HuH-7 (cell line): ENCODE data around the gene TUSC2.
A peak's percentile ranks its signal among the peaks of the same experiment; 100 is the strongest.
"Not testable (repeated sequence)": the region's sequence is repeated elsewhere in the genome, so short reads cannot be mapped to it uniquely, and the experiment has no call there.

ENCODE experiments used
- DNase-seq: peaks from one replicate; pipeline ENCODE4 v3.0.0; 2011; ENCODE audit warnings: low spot score

TUSC2 gene

DNA sequence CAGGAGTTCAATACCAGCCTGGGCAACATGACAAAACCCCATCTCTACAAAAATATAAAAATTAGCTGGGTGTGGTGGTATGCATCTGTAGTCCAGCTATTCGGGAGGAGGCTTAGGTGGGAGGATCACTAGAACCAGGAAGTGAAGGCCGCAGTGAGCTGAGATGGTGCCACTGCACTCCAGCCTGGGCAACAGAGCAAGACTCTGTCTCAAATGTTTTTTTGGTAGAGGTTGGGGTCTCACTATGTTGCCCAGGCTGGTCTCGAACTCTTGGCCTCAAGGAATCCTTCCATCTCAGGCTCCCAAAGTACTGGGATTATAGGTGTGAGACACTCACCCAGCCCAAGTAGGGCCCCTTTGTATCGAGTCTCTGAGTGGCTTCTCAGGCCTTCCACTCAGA, 33.9 kb downstream of the TUSC2 start:
- no peak for DNase-seq

DNA sequence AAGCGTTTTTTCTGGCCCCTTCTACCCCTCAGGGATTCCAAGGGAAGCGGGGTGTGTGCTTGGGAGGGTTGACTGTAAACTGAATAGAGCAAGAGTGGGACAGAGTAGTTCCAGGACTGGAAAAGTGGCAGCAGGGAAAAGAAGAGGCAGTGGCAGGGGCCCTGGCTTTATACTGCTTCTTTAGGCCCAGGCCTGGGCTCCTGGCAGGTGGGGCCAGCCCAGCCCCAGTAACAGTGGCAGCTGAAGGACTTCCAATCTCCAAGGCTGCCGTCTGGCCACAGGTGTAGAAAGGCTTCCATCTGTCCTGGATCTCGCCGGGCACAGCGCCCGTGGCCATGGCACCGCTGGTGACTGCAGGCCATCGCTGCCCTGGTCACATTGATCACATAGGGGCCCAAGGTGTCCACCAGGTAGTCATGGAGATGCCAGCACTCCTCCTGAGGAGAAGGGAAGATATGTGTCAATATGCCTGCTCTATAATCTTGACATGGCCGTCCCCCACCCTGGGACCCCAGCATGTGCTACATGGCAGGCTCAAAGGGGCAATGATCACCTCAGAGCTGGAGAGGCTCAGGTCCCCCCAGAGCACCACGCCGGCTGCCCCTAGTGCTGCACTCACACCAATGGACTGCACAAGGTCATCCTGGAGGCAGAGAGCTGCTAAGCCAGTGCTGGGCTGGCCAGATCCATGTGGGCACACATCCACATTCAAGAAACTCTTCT, 34.8 kb downstream of the TUSC2 start:
- no peak for DNase-seq

DNA sequence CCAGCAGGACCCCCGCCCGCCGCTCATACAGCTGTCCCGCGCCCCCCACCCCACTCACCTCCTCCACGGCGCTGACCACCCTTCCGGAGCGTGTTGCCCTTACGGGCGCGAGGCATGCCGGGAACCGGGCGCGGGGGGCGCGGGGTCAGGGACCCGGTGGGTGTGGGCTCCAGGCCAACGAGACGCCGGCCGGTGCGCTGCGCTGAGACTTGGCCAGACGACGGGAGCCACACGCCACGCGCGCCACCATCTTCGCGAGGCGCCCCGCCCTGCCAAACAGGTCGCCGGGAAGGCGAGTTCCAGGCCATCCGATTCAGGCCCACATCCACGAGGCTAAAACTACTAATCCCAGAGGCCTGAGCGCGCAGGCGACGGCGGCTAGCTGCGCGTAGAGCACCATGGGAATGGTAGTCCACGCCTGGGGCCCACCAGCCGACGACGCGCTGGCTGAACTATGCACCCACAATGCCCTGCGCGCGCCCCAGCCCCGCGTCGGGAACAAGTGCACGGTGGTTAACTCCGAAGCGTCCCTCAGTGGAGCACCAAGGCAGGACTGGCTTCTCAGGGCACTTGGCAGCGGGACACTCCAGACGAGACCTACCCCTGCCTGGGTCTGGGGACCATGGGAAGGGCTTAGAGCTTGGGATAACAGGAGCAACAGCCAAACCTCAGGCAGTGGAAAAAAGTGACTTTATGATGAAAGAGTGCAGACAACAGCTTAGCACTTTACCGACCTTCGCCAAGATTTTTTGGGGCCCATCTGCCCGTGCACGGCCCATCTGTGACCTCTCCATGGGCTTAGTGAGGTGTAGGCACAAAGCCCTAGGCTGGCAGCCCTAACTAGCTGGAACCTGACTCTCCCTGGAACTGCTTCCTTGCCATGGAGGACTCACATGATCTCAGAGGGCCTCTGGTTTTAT, 35.6 kb downstream of the TUSC2 start, which contains the start of gene IFRD2:
Gene IFRD2 (minus strand): TSS at position 271 of the 920 bp plus-strand sequence. CDS start 155 bp downstream, at position 116.
- peak; percentile 94 for DNase-seq

DNA sequence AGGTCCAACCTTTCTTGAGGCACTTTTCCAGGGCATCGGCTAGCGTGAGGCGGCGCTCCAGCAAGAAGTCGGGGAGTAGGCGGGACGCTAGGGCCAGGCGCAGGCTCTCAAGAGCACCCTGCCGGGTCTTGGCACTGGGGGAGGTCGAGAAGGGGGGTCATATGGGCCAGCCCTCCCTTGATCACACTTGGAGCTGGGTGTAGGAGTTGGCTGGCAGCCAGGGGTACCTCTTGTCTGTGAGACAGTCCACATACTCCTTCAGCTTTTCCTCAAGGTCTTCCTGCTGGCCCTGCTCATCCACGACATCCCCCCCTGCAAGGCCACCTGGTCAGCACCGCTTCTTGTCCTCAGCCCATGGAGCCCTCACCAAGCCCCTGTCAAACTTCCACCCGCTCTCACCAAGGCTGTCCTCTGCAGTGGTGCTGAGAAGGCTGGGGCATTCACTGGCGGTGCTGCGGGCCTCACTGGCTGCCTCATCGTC, 37.8 kb downstream of the TUSC2 start:
- no peak for DNase-seq

DNA sequence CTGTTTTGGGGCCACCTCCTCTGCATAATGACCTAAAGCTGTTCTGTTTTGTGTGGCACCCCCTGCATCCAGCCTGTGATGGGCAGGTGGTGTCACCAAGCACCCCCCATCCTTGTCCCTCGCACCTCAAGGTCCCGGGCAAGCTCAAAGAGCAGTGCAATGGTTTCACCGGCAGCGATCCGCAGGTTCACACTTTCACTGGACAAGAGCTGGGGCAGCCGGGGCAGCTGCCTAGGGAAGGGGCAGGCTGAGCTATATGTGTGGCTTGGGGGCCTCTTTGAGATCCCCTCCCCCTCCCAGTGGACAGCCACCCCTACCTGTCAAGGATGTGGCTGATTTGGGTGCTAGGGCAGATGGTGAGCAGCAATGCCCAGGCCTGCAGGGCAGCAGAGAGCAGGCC, 38.9 kb downstream of the TUSC2 start:
- no peak for DNase-seq

DNA sequence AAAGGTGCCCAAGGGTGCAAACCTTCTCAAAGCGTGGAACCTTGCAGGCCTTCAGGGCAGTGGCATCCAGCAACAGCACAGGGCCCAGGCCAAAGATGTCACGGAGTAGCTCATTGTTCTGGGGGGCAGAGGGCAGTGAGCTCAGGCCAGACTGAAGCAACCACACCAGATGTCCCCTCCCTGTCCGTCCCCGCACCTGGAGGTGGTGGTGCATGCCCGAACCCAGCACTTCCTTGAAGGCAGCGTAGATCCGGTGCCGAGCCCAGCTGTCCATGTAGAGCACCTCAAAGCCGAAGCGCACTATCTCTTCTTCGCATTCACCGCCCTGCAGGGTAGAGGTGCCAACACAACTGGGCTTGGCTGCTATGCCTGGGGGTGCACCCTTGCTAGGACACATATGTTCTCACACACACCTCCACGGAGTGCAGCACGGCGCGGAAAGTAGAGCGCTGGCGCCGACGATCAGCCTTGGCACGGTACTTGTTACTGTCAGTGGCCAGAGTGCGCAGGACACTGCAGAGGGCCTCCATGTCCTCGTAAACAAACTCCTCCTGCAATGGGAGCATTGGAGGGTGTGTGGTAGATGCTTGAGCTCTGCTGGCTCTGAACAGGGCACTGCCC, 39.5 kb downstream of the TUSC2 start:
- DNase-seq: no peak

DNA sequence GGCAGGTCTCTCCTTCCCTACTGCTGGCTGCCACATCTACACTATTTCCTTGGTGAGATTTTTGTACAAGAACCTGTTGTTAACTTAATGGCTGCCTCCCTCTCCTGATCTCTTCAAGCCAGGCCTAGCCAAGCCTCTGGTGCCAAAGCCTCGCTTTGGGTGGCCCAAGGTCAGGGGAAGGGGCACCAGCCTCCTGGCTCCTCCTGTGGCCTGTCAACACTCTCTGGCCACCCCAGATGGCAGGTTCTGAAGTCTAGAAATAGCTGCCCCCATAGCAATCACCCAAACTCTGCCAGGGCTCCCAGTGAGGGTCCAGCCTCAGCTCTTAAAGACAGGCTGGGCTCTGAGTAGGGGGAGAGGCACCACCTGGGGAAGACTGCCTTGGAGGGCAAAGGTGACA, 40.8 kb downstream of the TUSC2 start:
- DNase-seq: no peak

DNA sequence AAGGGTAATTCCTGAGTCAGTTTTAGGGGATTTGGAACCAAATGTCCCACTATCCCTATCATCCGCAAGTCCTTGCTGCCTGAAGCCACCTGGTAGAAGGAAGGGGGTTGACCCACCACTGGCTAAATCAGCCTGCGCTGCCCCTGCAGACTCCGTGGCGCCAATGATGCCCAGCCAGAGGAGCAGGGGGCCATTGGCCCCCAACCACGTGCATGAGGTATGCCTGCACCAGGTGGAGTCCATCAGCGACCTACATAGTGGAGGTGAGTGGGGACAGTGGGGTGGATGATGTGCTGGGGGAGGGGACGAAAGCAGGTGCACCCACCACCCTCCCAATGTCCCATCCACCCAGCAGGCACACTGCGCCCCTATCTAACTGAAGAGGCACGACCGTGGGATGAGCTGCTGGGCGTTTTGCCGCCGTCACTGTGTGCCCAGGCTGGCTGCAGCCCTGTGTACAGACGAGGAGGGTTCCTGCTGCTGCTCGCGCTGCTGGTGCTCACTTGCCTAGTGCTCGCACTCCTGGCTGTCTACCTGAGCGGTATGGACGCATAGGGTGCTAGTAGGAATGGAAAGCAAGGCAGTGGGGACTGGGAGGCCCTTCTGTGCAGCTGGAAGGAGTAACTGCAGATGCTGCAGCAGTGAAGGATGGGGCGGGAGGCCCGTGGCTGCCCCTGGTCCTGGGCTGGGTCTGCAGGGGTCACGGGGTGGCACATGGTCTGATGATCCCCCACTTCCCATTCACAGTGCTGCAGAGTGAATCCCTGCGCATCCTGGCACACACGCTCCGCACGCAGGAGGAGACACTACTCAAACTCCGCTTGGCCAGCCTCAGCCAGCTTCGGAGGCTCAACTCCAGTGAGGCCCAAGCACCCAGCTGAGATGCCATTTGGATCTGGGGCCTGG, 41.4 kb downstream of the TUSC2 start:
- DNase-seq: no peak

DNA sequence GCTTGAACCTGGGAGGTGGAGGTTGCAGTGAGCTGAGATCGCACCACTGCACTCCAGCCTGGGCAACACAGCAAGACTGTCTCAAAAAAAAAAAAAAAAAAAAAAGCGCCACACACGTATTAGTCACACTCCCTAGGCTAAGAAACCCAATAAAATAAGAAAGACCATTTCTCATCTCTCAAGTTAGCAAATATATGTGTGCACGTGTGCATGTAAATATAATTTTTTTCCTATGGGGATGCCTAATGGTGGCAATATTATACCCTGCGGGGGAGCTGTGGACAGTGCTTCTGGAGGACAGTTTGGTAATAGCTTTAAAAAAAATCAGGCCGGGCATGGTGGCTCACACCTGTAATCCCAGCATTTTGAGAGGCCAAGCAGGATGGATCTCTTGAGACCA, 43.9 kb downstream of the TUSC2 start:
- DNase-seq: not testable (repeated sequence)

DNA sequence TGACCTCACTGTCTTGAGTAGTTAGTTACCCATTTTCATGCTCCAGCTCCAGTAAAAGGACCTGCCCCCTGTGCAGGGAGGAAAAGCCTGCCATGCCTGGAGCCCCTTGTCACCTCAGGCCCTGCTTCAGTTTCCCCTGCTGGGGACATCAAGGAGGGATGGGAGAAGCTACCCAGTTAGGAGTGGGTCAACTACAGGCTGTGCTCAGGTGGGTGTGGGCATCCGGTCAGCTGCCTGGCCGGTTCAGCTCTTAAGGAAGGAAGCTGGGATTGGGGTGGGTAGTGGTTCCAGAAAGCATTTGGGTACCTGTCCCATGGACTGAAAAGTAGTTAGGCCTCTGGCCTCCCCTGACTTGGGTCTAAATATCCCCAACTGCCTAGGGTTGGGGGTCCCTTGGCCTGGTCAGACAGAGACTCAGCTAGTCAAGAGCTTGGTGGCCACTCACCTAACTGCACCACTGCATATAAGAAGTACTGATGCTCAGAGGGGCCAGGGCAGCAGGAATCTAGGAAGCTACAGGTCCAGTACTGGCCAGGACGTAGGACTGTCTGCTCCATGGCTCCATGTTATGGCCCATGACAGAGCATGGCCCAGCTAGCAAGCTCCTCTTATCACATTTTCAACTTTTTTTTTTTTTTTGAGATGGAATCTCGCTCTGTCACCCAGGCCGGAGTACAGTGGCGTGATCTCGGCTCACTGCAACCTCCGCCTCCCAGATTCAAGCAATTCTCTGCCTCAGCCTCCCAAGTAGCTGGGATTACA, 48.6 kb downstream of the TUSC2 start:
- no peak for DNase-seq

DNA sequence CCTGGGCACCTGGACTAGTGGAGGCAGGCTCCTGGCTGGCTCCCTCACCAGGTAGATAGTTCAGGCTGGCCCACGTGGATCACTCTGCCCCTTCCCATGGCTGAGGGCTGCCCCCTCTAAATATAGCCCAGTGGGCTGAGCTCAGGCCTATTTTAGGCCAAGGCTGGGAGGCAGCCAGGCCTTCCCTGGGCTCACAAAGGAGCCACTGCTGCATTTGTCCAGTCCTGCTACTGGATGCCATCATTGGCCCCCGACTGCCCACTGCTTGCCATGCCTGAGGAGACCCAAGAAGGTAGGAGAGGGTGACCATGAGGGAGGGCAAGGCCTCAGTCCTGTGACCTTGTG, 49.2 kb downstream of the TUSC2 start, which contains the start of gene LSMEM2:
Gene LSMEM2 (plus strand): TSS at position 208 of the 345 bp plus-strand sequence. CDS start 27 bp downstream, at position 235.
- no peak for DNase-seq

DNA sequence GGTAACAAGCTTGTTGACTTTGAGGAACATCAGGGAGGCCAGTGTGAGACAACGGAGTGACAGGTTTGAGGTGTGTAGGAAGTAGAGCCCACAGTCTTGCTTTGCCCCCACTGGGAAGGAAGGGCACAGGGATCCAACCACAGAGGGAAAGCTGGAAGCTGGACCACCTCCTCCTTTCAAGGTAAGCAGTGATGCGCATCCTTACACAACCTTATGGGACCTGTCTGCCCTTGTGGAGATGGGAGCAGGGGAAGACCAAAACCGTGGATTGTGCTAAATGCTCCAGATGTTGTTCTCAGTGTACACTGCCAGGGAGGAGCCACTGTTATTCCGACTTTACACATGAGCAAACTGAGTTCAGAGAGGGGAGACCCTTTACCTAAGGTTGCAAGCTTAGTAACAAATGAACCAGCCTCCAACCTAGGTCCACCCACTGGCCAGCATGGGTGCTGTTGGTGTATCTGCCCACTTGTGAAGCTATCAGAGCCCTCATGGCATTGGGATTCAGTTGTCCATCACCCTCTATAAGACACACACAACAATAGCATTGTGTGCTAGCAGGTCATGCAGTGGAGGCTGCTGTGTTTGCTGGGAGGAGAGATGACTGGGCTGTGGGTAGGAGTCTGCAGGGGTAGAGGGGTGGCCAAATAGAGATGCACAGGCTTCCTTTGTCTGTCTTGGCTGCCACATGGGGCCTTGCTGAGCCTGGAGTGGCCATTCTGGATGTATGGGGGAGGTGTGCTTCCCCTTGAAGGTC, 49.7 kb downstream of the TUSC2 start:
- DNase-seq: no peak

DNA sequence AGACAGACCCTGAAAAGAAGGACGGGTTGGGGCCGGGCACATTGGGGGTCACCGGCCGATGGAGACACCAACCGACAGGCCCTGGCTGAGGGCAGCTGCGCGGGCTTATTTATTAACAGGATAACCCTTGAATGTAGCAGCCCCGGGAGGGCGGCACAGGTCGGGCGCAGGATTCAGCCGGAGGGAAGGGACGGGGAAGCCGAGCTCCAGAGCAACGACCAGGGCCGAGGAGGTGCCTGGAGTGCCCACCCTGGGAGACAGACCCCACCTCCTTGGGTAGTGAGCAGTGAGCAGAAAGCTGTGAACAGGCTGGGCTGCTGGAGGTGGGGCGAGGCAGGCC, 51.3 kb downstream of the TUSC2 start:
- DNase-seq: no peak

DNA sequence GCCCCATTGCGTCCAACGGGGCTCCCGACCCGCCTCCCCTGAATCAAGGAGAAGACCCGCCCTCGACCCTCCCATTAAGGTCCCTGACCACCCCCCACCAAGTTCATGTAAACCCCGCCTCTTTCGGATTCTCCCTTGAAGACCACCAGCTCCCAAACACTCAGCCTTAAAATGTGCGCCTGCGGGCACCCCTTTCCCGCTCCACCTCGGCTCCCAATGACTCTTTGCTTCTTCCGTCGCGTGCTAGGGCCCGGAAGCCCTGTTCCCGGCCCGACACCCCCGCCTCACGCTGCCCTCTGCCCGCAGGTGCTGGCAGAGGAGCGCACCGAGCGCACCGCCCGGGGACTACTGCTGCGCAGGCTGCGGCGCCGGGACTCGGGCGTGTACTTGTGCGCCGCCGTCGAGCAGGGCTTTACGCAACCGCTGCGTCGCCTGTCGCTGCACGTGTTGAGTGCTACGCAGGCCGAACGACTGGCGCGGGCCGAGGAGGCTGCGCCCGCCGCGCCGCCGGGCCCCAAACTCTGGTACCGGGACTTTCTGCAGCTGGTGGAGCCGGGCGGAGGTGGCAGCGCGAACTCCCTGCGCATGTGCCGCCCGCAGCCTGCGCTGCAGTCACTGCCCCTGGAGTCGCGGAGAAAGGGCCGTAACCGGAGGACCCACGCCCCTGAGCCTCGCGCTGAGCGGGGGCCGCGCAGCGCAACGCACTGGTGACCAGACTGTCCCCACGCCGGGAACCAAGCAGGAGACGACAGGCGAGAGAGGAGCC, 51.8 kb downstream of the TUSC2 start:
- no peak for DNase-seq

DNA sequence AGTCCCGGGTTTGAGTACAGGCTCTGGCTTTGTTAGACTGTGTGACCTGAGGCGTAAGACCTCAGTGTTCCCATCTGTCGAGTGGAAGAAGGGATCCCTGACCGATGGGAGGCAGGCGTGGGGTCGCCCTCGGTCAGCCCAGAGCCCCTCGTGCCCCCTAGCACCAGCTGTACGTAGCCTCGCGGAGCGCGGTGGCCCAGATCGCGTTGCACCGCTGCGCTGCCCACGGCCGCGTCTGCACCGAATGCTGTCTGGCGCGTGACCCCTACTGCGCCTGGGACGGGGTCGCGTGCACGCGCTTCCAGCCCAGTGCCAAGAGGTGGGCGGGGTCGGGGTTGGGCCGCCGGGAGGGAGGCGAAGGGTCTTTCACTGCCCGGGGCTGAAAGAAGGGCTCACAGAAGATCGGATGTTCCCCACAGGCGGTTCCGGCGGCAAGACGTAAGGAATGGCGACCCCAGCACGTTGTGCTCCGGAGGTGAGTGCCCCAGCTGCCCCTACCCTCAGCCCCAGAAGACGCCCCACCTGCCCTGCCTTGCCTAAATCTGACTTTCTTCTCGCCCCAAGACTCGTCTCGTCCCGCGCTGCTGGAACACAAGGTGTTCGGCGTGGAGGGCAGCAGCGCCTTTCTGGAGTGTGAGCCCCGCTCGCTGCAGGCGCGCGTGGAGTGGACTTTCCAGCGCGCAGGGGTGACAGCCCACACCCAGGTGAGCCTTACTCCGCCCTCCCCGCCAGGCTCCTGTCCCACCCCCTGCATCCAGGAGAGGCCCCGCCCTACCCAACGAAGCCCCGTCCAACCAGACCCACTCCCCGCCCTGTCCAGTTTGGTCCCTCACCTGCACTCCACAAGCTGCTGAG, 52.7 kb downstream of the TUSC2 start:
- DNase-seq: no peak
